Retinal pigment epithelial cell (primary cell): Measurements from ENCODE around the gene TADA3.

Experiments
- DNase-seq: peaks from one replicate; pipeline ENCODE4 v3.0.0-alpha.2; 2010; ENCODE audit warnings: low read depth
- H3K4me3 ChIP-seq: 2 replicates; pipeline ENCODE4 v1.5.1; 2011; ENCODE audit warnings: mild to moderate bottlenecking, low read length, control low read depth, moderate library complexity
- CTCF ChIP-seq: conservative IDR thresholded peaks from 2 replicates; pipeline ENCODE4 v1.5.1; 2011; ENCODE audit warnings: low read depth, low read length, control low read depth, inconsistent platforms

TADA3 gene

GRCh38 chr3:9818666-9819335 lies 26.5 kb upstream of the TADA3 start:
- no peak for TF ChIP-seq CTCF
- no peak overlapping the region for H3K4me3 ChIP-seq
- DNase-seq, result no peak

- no peak for TF ChIP-seq CTCF
- no peak overlapping the region for H3K4me3 ChIP-seq
- DNase-seq, result no peak
Observed at GRCh38 chr3:9817436-9817835, 25.2 kb upstream of the TADA3 start.

- H3K4me3 ChIP-seq, result no peak overlapping the region
- TF ChIP-seq CTCF, result no peak
- DNase-seq, result no peak
Observed at GRCh38 chr3:9815986-9816385, 23.7 kb upstream of the TADA3 start.

- H3K4me3 ChIP-seq, result no peak overlapping the region
- no peak for TF ChIP-seq CTCF
- DNase-seq, result no peak
Observed at GRCh38 chr3:9812870-9813483, 20.7 kb upstream of the TADA3 start.

- H3K4me3 ChIP-seq, result peak overlapping the region; percentile 57
- no peak for TF ChIP-seq CTCF
Observed at GRCh38 chr3:9810846-9811245, 18.6 kb upstream of the TADA3 start.

GRCh38 chr3:9810433-9810770 lies 18.1 kb upstream of the TADA3 start:
- no peak for TF ChIP-seq CTCF
- DNase-seq, result no peak
- H3K4me3 ChIP-seq, result peak overlapping the region; percentile 57

More at GRCh38 chr3:9810846-9811245, 18.6 kb upstream of the TADA3 start:
- no peak for DNase-seq

GRCh38 chr3:9809615-9810432 lies 17.6 kb upstream of the TADA3 start, which contains the start of gene TTLL3:
Gene TTLL3, plus strand, starts transcription at chr3:9810262. Its CDS starts 400 bp downstream, at chr3:9810662.
- no peak for DNase-seq
- H3K4me3 ChIP-seq, result peak within 1 kb of the TSS; percentile 57
- TF ChIP-seq CTCF, result no peak
